GM18526 (cell line): Measurements from ENCODE around the gene MYBBP1A.
A peak's percentile ranks its signal among the peaks of the same experiment; 100 is the strongest.

ENCODE experiments used
- POLR2A ChIP-seq: IDR thresholded peaks from 3 replicates; pipeline ENCODE4 v1.6.1; 2011; ENCODE audit not compliant: insufficient read length; ENCODE audit errors: extremely low read depth

MYBBP1A gene

DNA sequence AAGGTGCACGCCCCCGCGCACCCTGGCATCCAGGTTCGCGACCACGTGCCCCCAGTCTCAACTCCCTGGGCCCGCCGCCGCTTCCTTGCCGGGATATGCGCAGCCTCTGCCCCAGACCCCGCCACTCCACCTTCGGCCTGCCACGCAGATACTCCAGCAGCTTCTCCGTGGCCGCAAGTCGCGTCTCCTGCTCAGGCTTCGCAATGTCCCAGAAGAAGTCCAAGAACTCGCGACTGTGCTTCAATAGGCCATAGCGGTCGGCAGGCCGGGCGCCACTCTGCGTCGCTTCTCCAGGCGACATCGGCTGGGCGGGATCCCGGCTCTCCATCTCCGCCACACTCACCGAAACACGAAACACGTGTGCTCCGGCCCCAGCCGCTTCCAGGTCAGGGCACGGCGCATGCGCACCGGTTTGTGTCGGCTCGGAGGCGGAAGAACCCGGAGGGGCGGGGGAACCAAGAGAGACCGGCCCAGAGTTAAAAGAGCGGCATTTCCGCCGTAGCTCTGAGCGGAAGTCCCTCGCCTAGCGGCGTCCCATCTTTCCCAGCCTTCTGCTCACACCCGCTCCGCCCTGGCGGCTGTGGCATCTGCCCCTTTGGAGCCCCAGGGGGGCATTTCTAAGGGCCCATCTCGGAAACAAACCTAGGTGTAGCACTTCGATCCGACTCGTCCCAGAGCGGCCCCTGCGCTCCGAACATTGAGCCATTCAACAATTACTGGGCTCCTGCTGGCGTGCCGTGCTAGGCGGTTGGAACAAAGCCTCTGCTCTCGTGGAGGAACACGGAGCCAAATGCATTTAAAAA, at the start of gene MYBBP1A:
Gene MYBBP1A (minus strand): TSS at position 388 of the 803 bp plus-strand sequence. CDS start 60 bp downstream, at position 328.
- peak; percentile 97 for TF ChIP-seq POLR2A

GRCh38 chr17:4604111-4604644, 49.0 kb upstream of the MYBBP1A start:
- no peak for TF ChIP-seq POLR2A

DNA sequence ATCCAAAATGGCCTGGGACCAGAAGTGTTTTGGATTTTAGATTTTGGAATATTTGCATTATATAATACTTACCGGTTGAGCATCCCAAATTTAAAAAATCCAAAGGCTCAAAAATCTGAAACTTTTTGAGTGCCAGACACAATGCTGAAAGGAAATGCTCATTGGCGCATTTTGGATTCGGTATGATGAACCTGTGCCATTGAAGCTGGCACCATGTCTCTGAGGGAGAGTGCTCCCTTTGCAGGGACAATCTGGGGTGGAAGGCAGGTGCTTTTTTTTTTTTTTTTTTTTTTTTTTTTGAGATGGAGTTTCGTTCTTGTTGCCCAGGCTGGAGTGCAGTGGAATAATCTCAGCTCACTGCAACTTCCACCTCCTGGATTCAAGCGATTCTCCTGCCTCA, 46.9 kb upstream of the MYBBP1A start:
- TF ChIP-seq POLR2A = no peak

DNA sequence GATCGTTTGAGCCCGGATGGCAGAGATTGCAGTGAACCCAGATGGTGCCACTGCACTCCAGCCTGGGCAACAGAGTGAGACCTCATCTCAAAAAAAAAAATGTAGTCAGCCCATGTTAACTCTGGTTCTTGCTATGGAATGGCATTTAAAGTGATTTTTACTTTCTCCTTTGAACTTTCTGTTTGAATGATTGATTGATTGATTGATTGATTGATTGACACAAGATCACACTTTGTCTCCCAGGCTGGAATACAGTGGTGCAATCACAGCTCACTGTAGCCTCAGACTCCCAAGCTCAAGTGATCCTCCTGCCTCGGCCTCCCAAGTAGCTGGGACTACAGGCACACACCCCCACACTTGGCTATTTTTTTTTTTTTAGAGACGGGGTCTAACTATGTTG, 46.1 kb upstream of the MYBBP1A start:
- no peak for TF ChIP-seq POLR2A

- TF ChIP-seq POLR2A = no peak
These were observed 45.4 kb upstream of the MYBBP1A start for GRCh38 chr17:4600563-4600962.

DNA sequence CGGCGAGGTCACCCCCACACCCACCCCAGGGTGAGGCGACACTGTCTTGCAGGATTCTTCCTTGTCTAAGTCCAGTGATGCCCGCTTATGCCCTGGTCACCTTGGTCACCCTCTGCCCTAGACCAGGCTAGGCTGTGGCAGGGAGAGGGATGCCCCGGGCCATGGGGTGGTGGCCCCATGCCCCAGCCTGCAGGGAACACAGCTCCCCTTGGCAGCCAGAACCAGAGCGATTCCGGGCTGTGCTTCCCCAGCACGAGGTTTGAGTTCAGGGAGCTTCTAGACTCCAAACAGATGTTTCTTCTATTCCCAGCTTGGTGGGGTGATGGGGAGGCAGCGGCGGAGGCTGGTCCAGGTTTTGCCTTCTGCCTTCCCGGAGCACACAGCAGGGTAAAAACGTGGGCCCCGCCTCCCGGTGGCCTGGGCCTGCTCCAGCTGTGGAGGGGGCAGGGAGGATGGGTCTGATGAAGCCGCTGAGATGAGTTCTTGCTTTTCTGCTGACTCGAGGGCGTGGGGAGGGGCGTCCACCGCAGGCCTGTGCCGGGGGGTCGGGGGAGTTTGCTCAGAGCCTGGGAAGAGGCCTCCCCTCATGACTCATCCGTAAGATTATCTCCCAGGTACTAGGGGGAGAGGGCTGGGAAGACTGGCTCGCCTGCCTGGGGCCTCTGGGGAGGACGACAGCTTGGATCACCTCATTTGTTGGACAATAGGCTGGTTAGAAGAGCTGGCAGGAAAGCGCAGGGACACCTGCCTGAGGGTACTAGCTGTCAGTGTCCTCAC, 44.5 kb upstream of the MYBBP1A start:
- TF ChIP-seq POLR2A = no peak

DNA sequence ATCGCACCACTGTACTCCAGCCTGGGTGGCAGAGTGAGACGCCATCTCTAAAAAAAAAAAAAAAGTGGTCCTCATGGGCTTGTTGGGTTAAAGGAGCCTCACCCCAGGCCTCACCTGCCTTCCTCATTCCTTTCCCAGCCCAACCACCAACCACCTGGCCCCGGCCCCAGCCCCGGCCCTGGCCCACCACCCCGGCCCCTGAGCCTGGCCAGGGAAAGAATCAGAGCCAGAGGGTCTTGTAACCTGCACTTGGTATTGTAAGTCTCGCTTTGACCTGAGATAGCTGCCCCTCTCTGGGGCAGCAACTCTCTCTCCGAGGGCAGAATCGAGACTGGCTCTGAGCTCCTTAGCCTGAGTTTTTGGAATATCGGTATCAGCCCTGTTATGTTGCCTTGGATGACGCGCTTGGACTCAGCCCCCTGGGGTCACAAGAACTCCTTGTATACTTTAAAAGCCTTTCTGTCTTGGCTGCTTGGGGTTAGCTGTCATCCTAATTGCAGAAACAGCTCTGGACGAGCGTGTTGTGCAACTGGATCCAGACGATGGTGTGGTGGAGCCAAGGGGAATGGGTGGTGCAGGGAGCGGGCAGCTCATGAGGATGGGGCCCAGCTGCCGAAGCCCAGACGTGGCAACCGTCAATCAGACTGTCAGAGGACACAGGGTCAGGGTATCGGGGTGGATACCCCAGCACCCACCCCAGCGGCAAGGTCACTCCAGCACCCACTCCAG, 43.8 kb upstream of the MYBBP1A start:
- TF ChIP-seq POLR2A = no peak

- TF ChIP-seq POLR2A = no peak
These were observed 42.8 kb upstream of the MYBBP1A start for GRCh38 chr17:4597975-4598374.

GRCh38 chr17:4596636-4597380, 41.6 kb upstream of the MYBBP1A start:
- no peak for TF ChIP-seq POLR2A

- no peak for TF ChIP-seq POLR2A
These were observed 39.9 kb upstream of the MYBBP1A start for GRCh38 chr17:4594931-4595684.

GRCh38 chr17:4594406-4594805, 39.2 kb upstream of the MYBBP1A start:
- TF ChIP-seq POLR2A = no peak

DNA sequence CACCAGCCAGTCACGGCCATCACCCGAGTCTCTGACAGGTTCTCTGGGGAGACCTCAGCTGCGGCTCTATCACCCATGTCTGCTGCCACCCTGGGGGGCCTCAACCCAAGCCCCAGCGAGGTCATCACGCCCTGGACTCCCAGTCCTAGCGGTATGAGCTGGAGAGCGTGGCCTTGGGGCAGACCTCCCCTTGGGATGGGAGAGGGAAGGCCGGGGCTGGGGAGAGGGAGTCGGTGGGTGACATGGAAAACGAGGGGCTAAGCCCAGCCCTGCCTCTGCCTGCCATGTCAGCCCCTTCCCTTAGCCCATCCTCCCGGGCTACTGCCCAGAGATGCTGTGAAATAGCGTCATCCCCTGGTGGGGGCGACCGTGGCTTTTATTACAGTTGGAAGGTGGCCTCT, 37.8 kb upstream of the MYBBP1A start:
- TF ChIP-seq POLR2A = no peak

GRCh38 chr17:4592240-4593005, 37.2 kb upstream of the MYBBP1A start:
- TF ChIP-seq POLR2A = no peak
